Measurements from ENCODE around the gene SRRM5. TPM values are rescaled to one million over a fixed set of nuclear protein-coding genes. Genes with fewer than 3 reads are reported as not detected.

Gene SRRM5
- total RNA-seq, 2 donors from 2014 or later: 0.28 TPM; not detected in 1

- no peaks in the 10 kb centered on the region for H3K9me3 ChIP-seq
- peak overlapping the region; percentile 43 to 50 for H3K27ac ChIP-seq
- TF ChIP-seq CTCF (IDR thresholded peaks at IDR 0.05): no peak
- H3K4me3 ChIP-seq: peak overlapping the region; percentile 76 to 79
- H3K27me3 ChIP-seq: no peaks in the 10 kb centered on the region
- peaks cover 0 to 24% of the 10 kb centered on the region in 2 donors for H3K4me1 ChIP-seq
- DNase-seq (ENCODE audit: low spot score): no peak
- H3K36me3 ChIP-seq: no peaks in the 10 kb centered on the region
These were observed 35.7 kb upstream of the SRRM5 start for GRCh38 chr19:43575955-43576878.

GRCh38 chr19:43578787-43579186 is 33.1 kb upstream of the SRRM5 start:
- H3K27me3 ChIP-seq: no peaks in the 10 kb centered on the region
- DNase-seq (ENCODE audit: low spot score): no peak
- peaks cover 0 to 32% of the 10 kb centered on the region in 2 donors for H3K4me1 ChIP-seq
- TF ChIP-seq CTCF (IDR thresholded peaks at IDR 0.05): no peak
- H3K36me3 ChIP-seq: no peaks in the 10 kb centered on the region
- H3K9me3 ChIP-seq: no peaks in the 10 kb centered on the region
- no peak overlapping the region for H3K4me3 ChIP-seq
- H3K27ac ChIP-seq: no peak overlapping the region

GRCh38 chr19:43581467-43581866 is 30.4 kb upstream of the SRRM5 start:
- Histone ChIP-seq H3K27ac (peak overlapping the region; percentile 42 to 60), H3K27me3 (no peaks in the 10 kb centered on the region), H3K4me3 (peak overlapping the region; percentile 38 to 51), H3K9me3 (no peaks in the 10 kb centered on the region), H3K36me3 (no peaks in the 10 kb centered on the region), H3K4me1 (peaks cover 0 to 15% of the 10 kb centered on the region in 2 donors)
- TF ChIP-seq CTCF (IDR thresholded peaks at IDR 0.05): no peak
- no peak for DNase-seq (ENCODE audit: low spot score)

GRCh38 chr19:43582495-43582894 is 29.4 kb upstream of the SRRM5 start:
- DNase-seq (ENCODE audit: low spot score): no peak
- TF ChIP-seq CTCF (IDR thresholded peaks at IDR 0.05): no peak

GRCh38 chr19:43584484-43584883 is 27.4 kb upstream of the SRRM5 start:
- no peak overlapping the region for H3K4me3 ChIP-seq
- TF ChIP-seq CTCF (IDR thresholded peaks at IDR 0.05): no peak
- H3K27ac ChIP-seq: no peak overlapping the region
- no peaks in the 10 kb centered on the region for H3K27me3 ChIP-seq
- H3K9me3 ChIP-seq: no peaks in the 10 kb centered on the region
- no peak for DNase-seq (ENCODE audit: low spot score)
- peaks cover 0 to 15% of the 10 kb centered on the region in 2 donors for H3K4me1 ChIP-seq
- peaks cover 5% of the 10 kb centered on the region for H3K36me3 ChIP-seq

More at GRCh38 chr19:43582495-43582894, 29.4 kb upstream of the SRRM5 start:
- Histone ChIP-seq H3K36me3 (no peaks in the 10 kb centered on the region), H3K9me3 (no peaks in the 10 kb centered on the region), H3K4me1 (peaks cover 0 to 15% of the 10 kb centered on the region in 2 donors), H3K27ac (no peak overlapping the region), H3K27me3 (no peaks in the 10 kb centered on the region), H3K4me3 (no peak overlapping the region)

Measured in right atrium auricular region (tissue), 2 donors.